Measurements from ENCODE around the gene KHDC4. TPM values are rescaled to one million over a fixed set of nuclear protein-coding genes. Genes with fewer than 3 reads are reported as not detected.

Gene KHDC4
- total and polyA plus RNA-seq, 9 of the 15 experiments (the other 6 are each of a cell fraction or from before 2014, with no cell fraction given): 12.1 to 185 (median 65.6) TPM

GRCh38 chr1:155900161-155900560 is 34.1 kb downstream of the KHDC4 start (continued):
- TF ChIP-seq HDAC1 (IDR thresholded peaks at IDR 0.05): peak in 1 of 2 experiments; percentile 89; a peak in 2 of 4 replicates
- peak; percentile 93 for TF ChIP-seq TEAD4 (IDR thresholded peaks at IDR 0.05; ENCODE audit: low read length)
- no peak for TF ChIP-seq TEAD4 (CRISPR knock-in tag; IDR thresholded peaks at IDR 0.05; ENCODE audit: borderline replicate concordance)
- TF ChIP-seq, protein P1, sequence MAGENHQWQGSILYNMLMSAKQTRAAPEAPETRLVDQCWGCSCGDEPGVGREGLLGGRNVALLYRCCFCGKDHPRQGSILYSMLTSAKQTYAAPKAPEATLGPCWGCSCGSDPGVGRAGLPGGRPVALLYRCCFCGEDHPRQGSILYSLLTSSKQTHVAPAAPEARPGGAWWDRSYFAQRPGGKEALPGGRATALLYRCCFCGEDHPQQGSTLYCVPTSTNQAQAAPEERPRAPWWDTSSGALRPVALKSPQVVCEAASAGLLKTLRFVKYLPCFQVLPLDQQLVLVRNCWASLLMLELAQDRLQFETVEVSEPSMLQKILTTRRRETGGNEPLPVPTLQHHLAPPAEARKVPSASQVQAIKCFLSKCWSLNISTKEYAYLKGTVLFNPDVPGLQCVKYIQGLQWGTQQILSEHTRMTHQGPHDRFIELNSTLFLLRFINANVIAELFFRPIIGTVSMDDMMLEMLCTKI (IDR thresholded peaks at IDR 0.05; ENCODE audit: partially characterized antibody): no peak
- no peak for TF ChIP-seq PRMT5 (CRISPR knock-in tag; IDR thresholded peaks at IDR 0.05)
- TF ChIP-seq HDAC2 (IDR thresholded peaks at IDR 0.05): peak; percentile 88
- TF ChIP-seq MTA2 (IDR thresholded peaks at IDR 0.05; ENCODE audit: low read depth): peak; percentile 79
- TF ChIP-seq KHSRP (IDR thresholded peaks at IDR 0.05): no peak
- TF ChIP-seq HLTF (IDR thresholded peaks at IDR 0.05): no peak
- TF ChIP-seq NFXL1 (CRISPR knock-in tag; IDR thresholded peaks at IDR 0.05): no peak

DNA sequence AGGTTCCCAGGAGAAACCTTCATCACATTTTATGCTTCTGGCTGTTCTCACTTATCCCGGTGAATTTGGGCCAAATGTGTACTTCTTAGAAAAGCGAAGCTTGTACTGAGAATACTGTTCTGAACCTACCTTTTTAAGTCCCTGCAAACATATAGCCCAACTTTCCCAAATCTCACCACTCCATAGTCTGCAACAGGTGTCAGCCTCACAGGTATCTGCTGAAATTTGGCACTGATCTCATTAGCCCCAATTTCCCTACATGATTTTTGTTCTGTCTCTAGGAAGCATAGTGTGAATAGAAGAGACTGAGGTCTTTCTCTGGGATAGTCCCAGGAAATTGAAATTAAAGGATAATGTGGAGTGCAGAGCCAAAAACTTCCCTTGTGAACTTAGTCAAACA is 34.5 kb downstream of the KHDC4 start:
- Histone ChIP-seq H3K9me1 (ENCODE audit: control insufficient read depth, insufficient read depth, low read length) (no peaks in the 10 kb centered on the region), H3K36me3 (ENCODE audit: control insufficient read depth, insufficient read depth, low read length) (peaks cover 70% of the 10 kb centered on the region), H3K9ac (ENCODE audit: insufficient read depth in 1 of 2, low read depth in 2 of 2, low read length in 2 of 2) (no peak overlapping the region), H4K20me1 (replicated peaks; ENCODE audit: control insufficient read depth, insufficient read depth, low read length) (no peaks in the 10 kb centered on the region), H3K9me3 (replicated peaks; ENCODE audit: control insufficient read depth, insufficient read depth, low read depth, low read length) (no peaks in the 10 kb centered on the region), H3K27me3 (ENCODE audit: control insufficient read depth in 2 of 2, insufficient read depth in 2 of 2, low read length in 2 of 2) (no peaks in the 10 kb centered on the region), H2AFZ (ENCODE audit: low read depth, low read length) (no peak overlapping the region), H3K4me2 (ENCODE audit: insufficient read depth, low read length) (no peak overlapping the region), H3K4me3 (no peak overlapping the region), H3K27ac (ENCODE audit: extremely low read depth, low read depth, low read length) (no peak overlapping the region), H3K4me1 (replicated peaks in 1 of 2; ENCODE audit: control insufficient read depth in 2 of 2, insufficient read depth in 2 of 2, low read length in 2 of 2) (peaks cover 3 to 13% of the 10 kb centered on the region in 2 experiments; a peak in 3 of 5 replicates), H3K79me2 (ENCODE audit: control insufficient read depth, insufficient read depth, low read length) (no peaks in the 10 kb centered on the region)
- ChIA-PET POLR2A (interaction anchor here (1.2 to 2.0 kb wide), 3 partner anchors 10 to 57 kb away, joined by 3 to 5 read pairs (median 5); no protein-coding TSS in a partner anchor), CTCF (ENCODE audit: low intra/inter-chr PET ratio) (no interaction called here)
- DNase-seq (ENCODE audit: extremely low read depth in 1 of 4, low spot score in 3 of 4): no peak
- TF ChIP-seq ZNF79 (CRISPR knock-in tag; IDR thresholded peaks at IDR 0.05; ENCODE audit: low read depth) (no peak), POLR2AphosphoS2 (IDR thresholded peaks at IDR 0.05; ENCODE audit: low read length) (no peak), NR2C1 (IDR thresholded peaks at IDR 0.05) (no peak), NR2C1 (tag; IDR thresholded peaks at IDR 0.05) (no peak), RBFOX2 (IDR thresholded peaks at IDR 0.05; ENCODE audit: low read depth, low read length) (0 out of 2 replicates have a peak, but pooled peaks have one; percentile 18)
- intact Hi-C loops (cut with micrococcal nuclease): no loop called here
- 83% methylated on average over 2 of the region's 2 CpGs for WGBS (ENCODE audit: insufficient coverage, low coverage, missing lambda C conversion rate)
- in situ Hi-C loops (cut with MboI): no loop called here
- BruUV-seq (replicated peaks): no TSS peak
- ATAC-seq: no peak
- FAIRE-seq: no peak

Measured in K562 (cell line).